Loucy (cell line): ENCODE results near the gene AMPH.

Source experiments
- CTCF ChIP-seq: fragments of 200-600 bp; sonication (generic); conservative IDR thresholded peaks from 2 replicates; pipeline ENCODE4 v1.5.1; 2014; ENCODE audit warnings: mild to moderate bottlenecking, antibody characterized with exemption, low read length
- EZH2phosphoT487 ChIP-seq: fragments of 200-600 bp; IDR thresholded peaks from 2 replicates; pipeline ENCODE4 v1.6.1; 2018; ENCODE audit warnings: antibody characterized with exemption, mild to moderate bottlenecking, moderate library complexity, borderline replicate concordance

- no peak for TF ChIP-seq CTCF
- TF ChIP-seq EZH2phosphoT487: no peak
Measured at GRCh38 chr7:38671911-38672905, 41.0 kb upstream of the AMPH start.
